Fibroblast of lung (primary cell): ENCODE measurements around the gene AKNAD1. TPM values are rescaled to one million over a fixed set of nuclear protein-coding genes. Genes with fewer than 3 reads are reported as not detected.
"Not testable (repeated sequence)": the region's sequence is repeated elsewhere in the genome, so short reads cannot be mapped to it uniquely, and the experiment has no call there.

Experiments
- DNase-seq, 2 donors: peaks; one replicate each; pipeline versions ENCODE4 v3.0.0 to v3.0.0-alpha.2; 2010; ENCODE audit warnings: low read depth in 2 of 2
- H2AFZ ChIP-seq: 2 replicates; pipeline ENCODE4 v1.5.1; 2012; ENCODE audit warnings: low read length, control low read depth, inconsistent platforms
- H3K27ac ChIP-seq: 2 replicates; pipeline ENCODE4 v1.5.1; 2011; ENCODE audit warnings: low read length, control low read depth; ENCODE audit not compliant: insufficient read depth
- H3K27me3 ChIP-seq: 2 replicates; pipeline ENCODE4 v1.5.1; 2011; ENCODE audit warnings: mild to moderate bottlenecking, low read length; ENCODE audit not compliant: control insufficient read depth, insufficient read depth
- H3K36me3 ChIP-seq: 2 replicates; pipeline ENCODE4 v1.5.1; 2011; ENCODE audit warnings: low read length; ENCODE audit not compliant: control insufficient read depth, insufficient read depth
- H3K4me1 ChIP-seq: 2 replicates; pipeline ENCODE4 v1.5.1; 2011; ENCODE audit warnings: low read length; ENCODE audit not compliant: control insufficient read depth, insufficient read depth; ENCODE audit errors: extremely low read depth
- H3K4me2 ChIP-seq: 2 replicates; pipeline ENCODE4 v1.5.1; 2011; ENCODE audit warnings: low read length, control low read depth; ENCODE audit not compliant: insufficient read depth; ENCODE audit errors: extremely low read depth
- H3K4me3 ChIP-seq, 4 experiments: fragments of 200-600 bp in 1 of 4; sonication (generic) in 1 of 4; replicated peaks in 1 of 4; 2 replicates each; pipeline ENCODE4 v1.5.1; 2011 to 2016; ENCODE audit warnings: low read length in 4 of 4, low read depth in 3 of 4, mild to moderate bottlenecking in 3 of 4, control low read depth in 2 of 4, inconsistent platforms in 1 of 4, mixed read lengths in 1 of 4; ENCODE audit not compliant: insufficient read depth in 1 of 4; ENCODE audit errors: control extremely low read depth in 1 of 4
- H3K79me2 ChIP-seq: 2 replicates; pipeline ENCODE4 v1.5.1; 2012; ENCODE audit warnings: mild to moderate bottlenecking, low read length, inconsistent platforms; ENCODE audit not compliant: control insufficient read depth, insufficient read depth
- H3K9ac ChIP-seq: 2 replicates; pipeline ENCODE4 v1.5.1; 2011; ENCODE audit warnings: mild to moderate bottlenecking, low read length, control low read depth; ENCODE audit not compliant: insufficient read depth
- H3K9me3 ChIP-seq: 2 replicates; pipeline ENCODE4 v1.5.1; 2012; ENCODE audit warnings: low read depth, low read length; ENCODE audit not compliant: control insufficient read depth, insufficient read depth
- H4K20me1 ChIP-seq: 2 replicates; pipeline ENCODE4 v1.5.1; 2011; ENCODE audit warnings: low read length; ENCODE audit not compliant: control insufficient read depth, insufficient read depth; ENCODE audit errors: extremely low read depth
- EZH2 ChIP-seq: IDR thresholded peaks from 2 replicates; pipeline ENCODE4 v1.5.1; 2012; ENCODE audit warnings: low read length, control low read depth, mild to moderate bottlenecking; ENCODE audit errors: missing control alignments
- polyA plus RNA-seq, 2 donors: library from polyadenylated mRNA; depleted of rRNA in 1 of 2; stranded (reverse) in 1 of 2; unstranded in 1 of 2; fragments of >200 nt; gene quantifications; 2 replicates each; pipeline ENCODE4 v1.2.1, GENCODE V29; 2011 to 2012; ENCODE audit warnings: missing spikeins in 1 of 2
- total RNA-seq: library from RNA; depleted of rRNA; stranded (reverse); fragments of >200 nt; gene quantifications from 2 replicates; pipeline ENCODE4 v1.2.1, GENCODE V29; 2014
- TF ChIP-seq, protein P1 (sequence below), 2 donors: IDR thresholded peaks in 1 of 2; conservative IDR thresholded peaks in 1 of 2; 1 replicate in 1 of 2; 2 replicates in 1 of 2; pipeline ENCODE4 v1.5.1; 2011 to 2012; ENCODE audit warnings: low read length in 2 of 2, control low read depth in 1 of 2, inconsistent platforms in 1 of 2, low read depth in 1 of 2, mild to moderate bottlenecking in 1 of 2

The AKNAD1 gene
- total and polyA plus RNA-seq, 2 donors (not counting 1 experiment from before 2014, with no cell fraction given): 0.17 to 1.2 TPM

DNA sequence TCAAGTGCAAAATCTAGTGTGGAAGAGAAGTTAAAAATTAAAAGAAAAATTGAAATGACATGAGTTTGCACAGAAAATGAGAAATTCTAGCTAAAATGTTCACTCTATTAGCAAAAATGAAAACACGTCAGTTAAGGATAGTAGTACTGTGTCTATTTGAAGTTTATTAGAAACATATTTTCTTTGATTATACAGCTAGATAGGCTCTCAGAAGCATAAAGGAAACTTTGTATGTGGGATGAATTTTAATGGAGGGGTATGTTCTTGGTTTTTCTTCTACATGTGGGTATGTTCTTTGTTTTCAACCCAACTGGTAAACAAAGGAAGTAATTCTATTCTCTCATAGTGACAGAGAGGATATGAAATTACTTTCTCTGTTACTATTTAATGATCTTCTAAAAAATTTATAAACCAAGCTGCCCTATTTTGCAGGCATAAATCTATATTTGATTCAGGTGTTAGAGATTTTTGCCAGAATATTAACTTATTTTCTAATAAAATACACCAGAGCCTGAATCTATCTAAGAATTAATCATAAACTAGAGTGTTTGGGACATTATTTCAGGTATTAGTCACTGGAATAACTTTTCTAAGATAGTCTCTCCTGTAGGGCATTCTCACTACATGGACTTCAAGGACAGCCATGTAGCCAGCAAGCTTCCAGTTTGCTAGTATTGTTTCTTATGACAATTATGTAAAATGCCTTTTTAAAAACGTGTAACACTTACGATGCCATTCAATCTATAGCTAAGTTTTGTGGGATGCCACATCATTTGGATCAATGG is 35.7 kb upstream of the AKNAD1 start:
- H4K20me1 ChIP-seq: no peaks in the 10 kb centered on the region
- no peak overlapping the region for H3K27ac ChIP-seq
- no peaks in the 10 kb centered on the region for H3K27me3 ChIP-seq
- H3K4me2 ChIP-seq: no peak overlapping the region
- TF ChIP-seq EZH2: no peak
- TF ChIP-seq, protein P1, sequence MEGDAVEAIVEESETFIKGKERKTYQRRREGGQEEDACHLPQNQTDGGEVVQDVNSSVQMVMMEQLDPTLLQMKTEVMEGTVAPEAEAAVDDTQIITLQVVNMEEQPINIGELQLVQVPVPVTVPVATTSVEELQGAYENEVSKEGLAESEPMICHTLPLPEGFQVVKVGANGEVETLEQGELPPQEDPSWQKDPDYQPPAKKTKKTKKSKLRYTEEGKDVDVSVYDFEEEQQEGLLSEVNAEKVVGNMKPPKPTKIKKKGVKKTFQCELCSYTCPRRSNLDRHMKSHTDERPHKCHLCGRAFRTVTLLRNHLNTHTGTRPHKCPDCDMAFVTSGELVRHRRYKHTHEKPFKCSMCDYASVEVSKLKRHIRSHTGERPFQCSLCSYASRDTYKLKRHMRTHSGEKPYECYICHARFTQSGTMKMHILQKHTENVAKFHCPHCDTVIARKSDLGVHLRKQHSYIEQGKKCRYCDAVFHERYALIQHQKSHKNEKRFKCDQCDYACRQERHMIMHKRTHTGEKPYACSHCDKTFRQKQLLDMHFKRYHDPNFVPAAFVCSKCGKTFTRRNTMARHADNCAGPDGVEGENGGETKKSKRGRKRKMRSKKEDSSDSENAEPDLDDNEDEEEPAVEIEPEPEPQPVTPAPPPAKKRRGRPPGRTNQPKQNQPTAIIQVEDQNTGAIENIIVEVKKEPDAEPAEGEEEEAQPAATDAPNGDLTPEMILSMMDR (conservative IDR thresholded peaks at IDR 0.05 in 1 of 2, IDR thresholded peaks at IDR 0.05 in 1 of 2; ENCODE audit: low read depth in 1 of 2, low read length in 2 of 2): no peak
- no peaks in the 10 kb centered on the region for H3K9me3 ChIP-seq
- H3K4me1 ChIP-seq: peaks cover 8% of the 10 kb centered on the region
- peaks cover 47% of the 10 kb centered on the region for H3K79me2 ChIP-seq
- peaks cover 2% of the 10 kb centered on the region for H3K36me3 ChIP-seq
- no peak overlapping the region for H3K4me3 ChIP-seq
- H3K9ac ChIP-seq: no peak overlapping the region
- H2AFZ ChIP-seq: no peak overlapping the region
- peak in 1 of 2 donors; percentile 43 for DNase-seq

DNA sequence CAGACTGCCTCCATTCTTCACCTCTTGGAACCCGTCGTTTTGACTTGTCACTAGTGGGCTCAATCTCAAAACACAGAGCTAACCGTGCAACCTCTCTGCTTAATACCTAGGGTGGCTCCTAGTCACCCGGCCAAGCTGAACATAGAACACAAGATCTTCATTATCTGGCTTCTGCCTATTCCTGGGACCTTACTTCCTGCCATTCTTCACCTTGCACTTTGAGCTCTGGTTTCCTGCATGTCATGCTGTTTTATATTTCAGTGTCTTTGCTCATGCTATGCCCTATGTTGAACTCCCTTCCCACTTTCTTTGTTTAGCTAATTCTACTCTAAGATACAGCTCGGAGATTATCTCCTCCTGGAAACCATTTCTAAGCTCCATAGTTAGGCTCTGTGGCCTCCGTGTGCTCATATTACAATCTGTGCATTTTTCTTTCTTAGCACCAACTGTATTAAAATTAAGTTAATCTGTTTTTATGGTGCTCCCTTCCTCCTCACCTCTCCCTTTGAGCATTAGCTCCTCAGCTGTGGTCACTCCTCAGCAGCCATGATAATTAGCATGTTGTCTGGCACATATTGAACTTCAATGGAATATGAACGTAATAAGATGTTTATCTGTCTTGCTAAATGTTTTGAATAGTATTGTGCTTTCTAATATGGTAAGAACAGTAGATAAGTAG is 33.0 kb upstream of the AKNAD1 start:
- peaks cover 53% of the 10 kb centered on the region for H3K79me2 ChIP-seq
- H3K4me2 ChIP-seq: no peak overlapping the region
- H2AFZ ChIP-seq: no peak overlapping the region
- H3K27ac ChIP-seq: no peak overlapping the region
- H3K9me3 ChIP-seq: no peaks in the 10 kb centered on the region
- peaks cover 3% of the 10 kb centered on the region for H3K4me1 ChIP-seq
- DNase-seq: no peak
- TF ChIP-seq EZH2: no peak
- TF ChIP-seq, protein P1 (conservative IDR thresholded peaks at IDR 0.05 in 1 of 2, IDR thresholded peaks at IDR 0.05 in 1 of 2; ENCODE audit: low read depth in 1 of 2, low read length in 2 of 2): no peak
- H3K4me3 ChIP-seq: no peak overlapping the region
- no peaks in the 10 kb centered on the region for H3K27me3 ChIP-seq
- no peaks in the 10 kb centered on the region for H4K20me1 ChIP-seq
- H3K9ac ChIP-seq: no peak overlapping the region
- peaks cover 3% of the 10 kb centered on the region for H3K36me3 ChIP-seq

DNA sequence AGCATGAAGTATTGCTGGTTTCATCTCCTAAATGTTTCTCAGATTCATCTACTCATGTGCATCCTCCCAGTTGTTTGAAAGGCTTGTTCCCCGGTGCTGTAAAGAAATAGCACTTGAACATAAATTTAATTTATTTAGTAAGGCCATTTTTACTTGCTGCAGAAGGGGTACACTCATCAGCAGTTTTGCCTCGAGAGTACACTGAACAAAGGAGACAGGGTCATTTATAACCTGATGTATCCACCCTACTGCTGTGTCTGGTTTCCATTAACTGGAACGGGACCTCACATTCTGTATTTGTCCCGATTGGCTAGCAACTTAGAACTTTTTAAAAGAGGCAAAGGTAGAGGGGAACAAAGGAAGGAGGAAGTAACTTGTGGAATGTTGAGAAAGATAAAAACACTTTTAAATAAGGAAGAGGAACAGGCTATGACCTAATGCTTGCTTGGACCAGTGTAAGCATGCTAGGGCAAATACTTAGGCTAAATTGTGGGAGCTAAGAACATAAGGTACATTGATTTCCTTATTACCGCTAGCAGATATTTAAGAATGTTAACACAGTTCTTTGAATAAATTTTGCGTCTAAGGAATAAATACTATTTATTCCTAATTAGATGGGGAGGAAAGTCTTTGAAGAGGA is 32.2 kb upstream of the AKNAD1 start:
- H4K20me1 ChIP-seq, H3K27ac ChIP-seq, H3K4me2 ChIP-seq, H2AFZ ChIP-seq, H3K9ac ChIP-seq, H3K36me3 ChIP-seq, H3K4me1 ChIP-seq, H3K27me3 ChIP-seq, H3K9me3 ChIP-seq, H3K4me3 ChIP-seq: not testable (repeated sequence)
- DNase-seq: peak in 1 of 2 donors; percentile 14
- H3K79me2 ChIP-seq: peaks cover 53% of the 10 kb centered on the region
